Activated CD4-positive, alpha-beta T cell treated with anti-CD3 and anti-CD28 coated beads, Interleukin-2, Interleukin-6, amounts not matched to agents 100 ng/mL and 50 ng/mL, durations not matched to agents 16 hours and 8 hours (primary cell): ENCODE results near the gene EFCAB6.

Experiments used
- DNase-seq: peaks from one replicate; pipeline ENCODE4 v3.0.0-alpha.2; 2020

EFCAB6 gene

GRCh38 chr22:43542681-43543521 is 269.2 kb downstream of the EFCAB6 start:
- no peak for DNase-seq

DNA sequence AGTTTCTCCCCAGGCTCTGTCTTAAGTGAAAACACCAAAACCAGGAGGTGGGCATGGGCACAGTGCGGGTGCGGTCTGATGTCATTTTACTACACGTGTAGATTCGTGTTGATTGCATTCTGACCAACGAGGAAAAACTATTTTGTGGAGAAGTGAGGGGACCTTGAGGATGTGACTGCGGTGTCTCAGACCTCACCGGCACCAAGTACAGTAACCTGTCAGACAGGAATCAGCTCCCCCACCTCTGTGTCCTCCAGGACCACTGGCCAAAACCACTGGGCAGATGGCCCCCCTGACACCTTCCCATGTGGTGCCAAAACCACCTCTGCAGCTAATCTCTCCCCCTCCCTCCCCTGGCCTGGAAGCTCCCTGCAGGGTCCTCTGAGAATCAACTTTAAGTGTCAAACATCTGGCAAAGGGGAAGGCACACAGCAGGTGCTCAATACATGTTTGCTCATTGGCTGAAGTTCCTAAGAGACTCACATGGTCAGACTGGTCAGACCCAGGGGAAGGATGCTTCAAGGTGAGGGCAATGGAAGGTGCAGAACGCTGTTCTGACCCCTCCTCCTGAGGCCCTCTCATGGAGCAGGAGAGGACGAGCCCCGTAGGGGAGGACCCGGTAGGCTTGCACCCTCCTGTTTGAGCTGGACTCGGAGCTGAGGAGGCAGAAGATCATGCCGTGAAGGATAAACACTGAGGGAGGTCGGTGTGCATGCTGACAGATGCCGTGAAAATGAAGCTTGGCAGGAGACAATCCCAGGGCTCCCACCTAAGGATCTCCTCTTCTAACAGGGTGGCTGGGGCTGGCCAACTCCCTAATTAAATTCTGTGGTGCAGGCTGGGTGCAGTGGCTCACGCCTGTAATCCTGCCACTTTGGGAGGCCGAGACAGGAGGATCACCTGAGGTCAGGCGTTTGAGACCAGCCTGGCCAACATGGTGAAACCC is 270.4 kb downstream of the EFCAB6 start:
- DNase-seq: no peak

GRCh38 chr22:43541022-43541421 is 271.1 kb downstream of the EFCAB6 start:
- no peak for DNase-seq

- no peak for DNase-seq
Measured at GRCh38 chr22:43540529-43540923, 271.6 kb downstream of the EFCAB6 start.

DNA sequence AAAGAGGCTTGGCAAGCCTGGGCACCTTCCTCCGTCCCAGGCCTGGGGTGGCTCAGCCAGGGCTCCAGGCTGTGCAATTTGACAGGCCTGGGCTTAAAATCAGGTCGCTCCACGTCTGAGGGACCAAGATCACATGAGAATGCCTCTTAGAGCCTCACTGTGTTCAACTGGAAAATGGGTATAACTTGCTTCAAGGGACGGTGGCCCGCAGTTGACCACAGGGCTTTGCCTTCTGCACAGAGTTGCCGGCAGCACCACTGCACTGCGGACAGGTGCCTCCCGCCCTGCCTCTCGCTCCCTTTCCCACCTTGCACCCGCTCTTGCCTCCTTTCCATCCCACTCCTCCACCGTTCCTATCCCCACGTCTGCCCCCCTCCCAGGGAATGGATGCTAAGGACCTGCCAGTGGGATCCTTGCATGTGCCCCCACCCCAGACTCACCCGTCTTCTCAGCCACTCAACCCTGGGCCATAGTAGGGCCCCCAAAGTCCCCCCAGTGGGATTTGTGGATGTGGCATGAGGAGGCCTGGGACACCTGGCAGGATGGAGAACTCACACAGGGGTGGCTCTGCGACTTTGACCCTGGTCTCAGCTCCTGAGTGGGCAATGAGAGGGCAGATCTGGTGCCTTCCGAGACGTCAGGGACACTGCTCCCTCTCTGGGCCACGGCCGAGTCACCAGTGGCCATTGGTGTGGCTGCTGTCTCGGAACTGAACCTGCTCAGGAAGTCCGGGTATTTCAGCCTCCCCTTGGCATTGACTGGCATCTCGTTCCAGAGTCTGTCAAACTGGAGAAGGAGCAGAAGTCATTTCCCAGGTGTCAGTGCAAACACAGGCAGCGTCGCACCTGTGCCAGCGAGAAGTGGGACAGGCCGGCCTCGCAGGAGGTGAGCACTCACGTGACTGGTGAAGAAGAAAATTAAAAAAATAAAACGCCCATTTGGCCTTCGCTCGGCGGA is 272.3 kb downstream of the EFCAB6 start:
- no peak for DNase-seq

GRCh38 chr22:43537019-43537585 is 275.0 kb downstream of the EFCAB6 start:
- peak; percentile 16 for DNase-seq

- DNase-seq: no peak
Measured at GRCh38 chr22:43535741-43536140, 276.4 kb downstream of the EFCAB6 start.

DNA sequence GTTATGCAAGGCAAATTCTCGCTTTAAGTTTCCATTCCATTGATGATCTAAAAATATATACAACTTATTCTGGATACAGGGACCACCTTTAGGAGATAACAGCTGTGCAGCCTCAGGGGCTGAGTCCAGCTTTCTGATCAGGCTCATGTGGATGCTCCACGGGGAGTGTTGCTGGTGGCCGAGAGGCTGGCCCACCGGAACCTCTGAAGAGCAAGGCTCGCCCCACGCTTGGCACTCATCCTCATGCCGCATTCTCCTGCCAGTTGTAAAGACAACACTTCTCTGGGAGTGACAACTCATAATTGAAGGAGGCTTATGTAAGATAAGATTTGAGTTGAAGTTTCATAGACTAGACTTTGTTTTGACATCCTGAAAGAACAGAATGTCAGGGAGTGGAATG is 276.8 kb downstream of the EFCAB6 start:
- no peak for DNase-seq

DNA sequence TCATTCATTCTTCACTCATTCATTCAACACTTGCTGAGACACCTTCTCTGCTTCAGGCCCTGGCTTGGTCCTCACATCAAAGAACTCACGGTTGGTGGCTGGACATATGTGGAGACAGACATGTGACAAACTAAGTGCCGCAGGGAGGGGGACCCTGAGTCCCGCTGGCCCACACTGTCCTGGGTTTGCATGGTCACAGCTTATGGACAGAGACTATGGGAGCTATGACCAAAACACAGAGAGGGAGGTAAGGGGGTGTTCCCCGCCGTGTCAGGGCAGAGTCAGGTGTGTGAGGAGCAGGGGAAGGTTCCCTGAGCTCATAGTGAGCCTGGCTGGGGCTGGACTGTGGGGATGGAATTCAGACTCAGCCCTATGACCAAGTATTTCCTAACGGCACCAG is 277.2 kb downstream of the EFCAB6 start:
- DNase-seq: no peak

DNA sequence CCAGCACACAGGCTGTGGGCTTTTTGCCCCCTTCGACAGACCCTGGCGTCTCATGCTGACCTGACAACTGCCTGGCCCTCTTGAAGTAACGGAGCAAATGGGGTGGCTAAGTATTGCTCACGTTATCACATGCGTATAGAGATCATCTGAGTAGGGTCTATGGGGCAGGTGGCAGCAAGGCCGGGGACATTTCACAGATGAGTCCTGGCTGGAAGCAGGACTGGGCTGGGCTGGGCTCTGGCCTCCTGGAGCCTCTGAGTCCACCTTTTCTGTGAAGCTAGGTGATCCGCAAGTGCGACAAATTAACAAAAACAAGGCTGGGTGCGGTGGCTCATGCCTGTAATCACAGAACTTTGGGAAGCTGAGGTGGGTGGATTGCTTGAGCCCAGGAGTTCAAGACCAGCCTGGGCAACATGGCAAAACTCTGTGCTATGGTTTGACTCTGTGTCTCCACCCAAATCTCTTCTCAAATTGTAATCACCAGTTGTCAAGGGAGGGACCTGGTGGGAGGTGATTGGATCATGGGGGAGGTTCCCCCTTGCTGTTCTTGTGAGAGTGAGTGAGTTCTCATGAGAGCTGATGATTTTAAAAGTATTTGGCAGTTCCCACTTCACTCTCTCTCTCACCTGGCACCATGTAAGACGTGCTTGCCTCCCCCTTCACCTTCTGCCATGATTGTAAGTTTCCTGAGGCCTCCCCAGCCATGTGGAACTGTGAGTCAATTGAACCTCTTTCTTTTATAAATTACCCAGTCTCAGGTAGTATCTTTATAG is 278.3 kb downstream of the EFCAB6 start:
- no peak for DNase-seq

DNA sequence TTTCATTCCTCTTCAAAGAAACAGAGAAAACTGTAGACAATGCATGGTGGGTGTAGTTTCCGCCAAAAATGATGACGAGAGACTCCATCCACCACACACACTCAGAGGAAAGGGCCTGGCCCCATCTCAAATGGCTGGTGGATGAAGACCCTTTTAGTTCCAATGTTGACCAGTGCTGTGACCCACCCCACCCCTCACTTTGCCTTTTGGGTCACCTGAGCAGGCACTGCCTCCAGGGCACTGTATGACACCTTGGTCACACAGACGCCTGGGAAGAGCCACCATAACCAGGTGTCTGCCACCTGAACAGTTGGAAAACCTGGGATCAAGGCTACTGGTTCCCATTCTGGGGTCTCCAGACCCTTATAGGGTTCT is 279.0 kb downstream of the EFCAB6 start:
- DNase-seq: no peak

- no peak for DNase-seq
Measured at GRCh38 chr22:43532301-43533155, 279.6 kb downstream of the EFCAB6 start.

- no peak for DNase-seq
Measured at GRCh38 chr22:43531651-43532050, 280.5 kb downstream of the EFCAB6 start.

DNA sequence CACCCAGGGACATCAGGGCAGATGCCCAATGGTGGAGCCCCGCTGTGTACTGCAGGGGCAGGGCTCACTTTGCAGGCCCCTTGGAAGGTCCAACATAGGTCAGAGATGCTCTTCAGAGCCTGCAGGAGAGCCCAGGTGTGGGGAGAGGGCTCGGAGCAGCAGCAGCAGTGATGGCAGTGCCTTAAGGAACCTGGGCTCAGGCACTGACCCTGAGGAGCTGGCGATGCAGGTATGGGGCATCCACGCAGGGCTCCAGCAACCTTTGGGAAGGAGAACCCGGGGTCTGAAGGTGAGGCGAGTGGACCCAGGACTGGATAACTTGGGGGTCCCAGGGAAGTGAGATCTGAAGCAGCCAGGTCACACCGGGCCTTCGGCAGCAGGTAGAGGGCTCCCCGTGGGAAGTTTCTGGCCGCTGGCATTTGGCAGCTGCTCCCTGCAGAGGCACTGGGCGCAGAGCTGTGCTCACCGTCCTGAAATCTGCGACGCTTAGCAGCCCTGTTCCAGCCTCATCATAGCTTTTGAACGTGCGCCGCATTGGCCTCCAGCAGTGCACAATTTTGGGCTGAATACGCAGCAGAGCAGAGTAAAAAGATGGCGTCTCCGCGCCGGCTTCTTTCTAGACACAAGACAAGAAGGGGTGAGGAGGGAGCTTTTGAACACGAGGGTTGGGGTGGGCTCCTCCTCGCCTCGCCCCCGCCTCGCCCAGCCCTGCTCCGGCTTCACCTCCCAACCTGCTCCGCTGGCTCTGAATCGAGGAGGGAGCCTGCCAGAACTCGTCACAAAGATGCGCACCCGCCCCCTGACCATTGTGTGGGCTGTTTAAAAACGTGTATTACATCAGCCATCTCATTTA is 281.5 kb downstream of the EFCAB6 start:
- no peak for DNase-seq

- no peak for DNase-seq
Measured at GRCh38 chr22:43529934-43530333, 282.2 kb downstream of the EFCAB6 start.

DNA sequence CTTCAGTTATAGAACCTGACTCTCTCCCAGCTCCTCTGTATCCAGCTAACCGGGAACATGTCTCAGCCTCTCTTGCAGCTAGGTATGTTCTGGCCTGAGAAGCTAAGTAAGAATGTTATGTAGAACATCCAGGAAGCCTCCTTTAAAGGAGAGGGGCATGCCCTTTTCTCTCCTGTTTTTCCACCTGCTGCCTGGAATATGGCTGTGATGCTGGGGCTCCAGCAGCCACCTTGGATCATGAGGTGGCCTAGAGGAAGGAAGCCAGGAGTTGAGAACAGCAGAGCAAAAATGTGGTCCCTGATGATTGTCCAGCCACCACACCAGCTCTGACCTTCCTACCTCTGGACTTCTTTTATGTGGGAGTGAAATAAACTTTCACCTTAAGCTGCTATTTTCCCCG is 282.6 kb downstream of the EFCAB6 start:
- DNase-seq: no peak

DNA sequence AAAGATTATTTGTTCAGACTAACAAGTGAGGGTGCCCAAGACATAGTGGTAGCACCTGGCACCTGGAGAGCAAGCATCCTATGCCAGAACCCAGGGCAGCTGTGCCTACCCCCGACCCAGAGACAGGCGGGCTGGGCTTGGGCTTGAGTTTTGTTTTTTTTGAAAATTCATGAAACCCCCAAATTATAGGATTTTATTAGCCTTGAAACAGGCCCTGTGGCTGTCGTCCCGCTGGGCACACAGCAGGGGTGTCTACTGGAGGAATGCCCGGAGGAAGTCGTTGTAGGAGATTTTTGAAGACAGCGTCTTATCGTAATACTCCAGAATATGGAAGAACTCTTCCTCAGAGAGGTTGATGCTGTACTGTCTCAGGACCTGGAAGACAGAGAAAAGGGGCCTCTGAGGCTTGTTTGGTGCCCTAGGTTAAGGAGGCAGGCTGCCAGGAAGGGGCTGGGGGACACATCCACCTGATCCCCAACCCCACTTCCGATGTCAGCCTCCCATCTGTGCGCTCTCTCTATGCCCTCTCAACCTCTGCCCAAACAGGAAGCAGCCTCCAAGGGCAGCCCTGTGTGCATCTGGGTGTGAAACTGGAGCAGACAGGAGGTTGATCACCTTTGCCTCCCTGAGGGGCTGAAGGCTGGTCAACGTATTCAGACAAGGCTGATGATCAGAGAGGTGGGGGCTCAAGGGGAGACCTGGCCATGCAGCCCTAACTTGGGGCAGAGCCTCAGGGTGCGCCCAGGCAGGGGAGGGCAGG is 283.3 kb downstream of the EFCAB6 start:
- DNase-seq: no peak

DNA sequence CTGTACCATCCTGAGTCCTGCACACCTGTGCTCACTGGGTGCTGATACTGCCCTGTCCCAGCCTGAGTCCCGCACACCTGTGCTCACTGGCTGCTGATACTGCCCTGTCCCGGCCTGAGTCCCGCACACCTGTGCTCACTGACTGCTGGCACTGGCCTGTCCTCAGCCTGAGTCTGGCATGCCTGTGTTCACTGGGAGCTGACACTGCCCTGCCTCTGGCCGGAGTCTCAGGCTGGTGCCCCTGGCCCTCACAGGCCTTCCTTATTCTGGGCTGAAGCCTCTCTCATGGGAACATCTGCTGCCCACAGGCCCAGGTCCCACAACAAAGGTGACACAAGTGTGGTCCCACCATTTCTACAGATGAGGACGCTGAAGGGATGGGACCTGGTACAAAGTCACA is 285.2 kb downstream of the EFCAB6 start:
- DNase-seq: no peak

- DNase-seq: no peak
Measured at GRCh38 chr22:43526117-43526655, 285.9 kb downstream of the EFCAB6 start.
